ENCODE data around the gene GOLGA8J. TPM values are rescaled to one million over a fixed set of nuclear protein-coding genes. Genes with fewer than 3 reads are reported as not detected.
"Not testable (repeated sequence)": the region's sequence is repeated elsewhere in the genome, so short reads cannot be mapped to it uniquely, and the experiment has no call there.

The GOLGA8J gene
- polyA plus RNA-seq, 4 donors: 0.31 to 3.0 (median 1.2) TPM

- no peak for DNase-seq (ENCODE audit: low read depth in 4 of 4, low spot score in 2 of 4)
Measured at GRCh38 chr15:30068326-30068725, 14.4 kb upstream of the GOLGA8J start.

- no peak for DNase-seq (ENCODE audit: low read depth in 4 of 4, low spot score in 2 of 4)
Measured at GRCh38 chr15:30072630-30073029, 10.1 kb upstream of the GOLGA8J start.

GRCh38 chr15:30073915-30074314 lies 8.8 kb upstream of the GOLGA8J start:
- DNase-seq (ENCODE audit: low read depth in 4 of 4, low spot score in 2 of 4): no peak

- DNase-seq (ENCODE audit: low read depth in 4 of 4, low spot score in 2 of 4): not testable (repeated sequence)
Measured at GRCh38 chr15:30080816-30081215, 1.9 kb upstream of the GOLGA8J start.

GRCh38 chr15:30097827-30098226 lies 15.1 kb downstream of the GOLGA8J start:
- not testable (repeated sequence) for DNase-seq (ENCODE audit: low read depth in 4 of 4, low spot score in 2 of 4)

- not testable (repeated sequence) for DNase-seq (ENCODE audit: low read depth in 4 of 4, low spot score in 2 of 4)
Measured at GRCh38 chr15:30102890-30103289, 20.1 kb downstream of the GOLGA8J start.

- not testable (repeated sequence) for DNase-seq (ENCODE audit: low read depth in 4 of 4, low spot score in 2 of 4)
Measured at GRCh38 chr15:30103941-30104507, 21.3 kb downstream of the GOLGA8J start.

- DNase-seq (ENCODE audit: low read depth in 4 of 4, low spot score in 2 of 4): not testable (repeated sequence)
Measured at GRCh38 chr15:30110591-30110990, 27.8 kb downstream of the GOLGA8J start.

- not testable (repeated sequence) for DNase-seq (ENCODE audit: low read depth in 4 of 4, low spot score in 2 of 4)
Measured at GRCh38 chr15:30130066-30130465, 47.3 kb downstream of the GOLGA8J start.

- not testable (repeated sequence) for DNase-seq (ENCODE audit: low read depth in 4 of 4, low spot score in 2 of 4)
Measured at GRCh38 chr15:30134751-30135150, 52.0 kb downstream of the GOLGA8J start, which contains the start of gene GOLGA8T. Gene GOLGA8T, plus strand, starts transcription at chr15:30135051. Its CDS starts 98 bp downstream, at chr15:30135149.

Other genes with a start within 250 kb of the GOLGA8J start
- 1 to 10 TPM in 1 of 4 donors, under 1 TPM in 1, not detected in 2; 0.79 to 1.4 TPM for gene GOLGA8T, start 52.1 kb downstream of the GOLGA8J start, polyA plus RNA-seq (ENCODE audit: insufficient read length in 4 of 4)

Measured in left renal cortex interstitium (tissue), 4 donors.